ENCODE data around the gene ANKRD28. TPM values are rescaled to one million over a fixed set of nuclear protein-coding genes. Genes with fewer than 3 reads are reported as not detected.
"Not testable (repeated sequence)": the region's sequence is repeated elsewhere in the genome, so short reads cannot be mapped to it uniquely, and the experiment has no call there.

ANKRD28 gene
- total RNA-seq, 4 donors from 2014 or later = 25.7 to 44.7 (median 40.9) TPM

DNA sequence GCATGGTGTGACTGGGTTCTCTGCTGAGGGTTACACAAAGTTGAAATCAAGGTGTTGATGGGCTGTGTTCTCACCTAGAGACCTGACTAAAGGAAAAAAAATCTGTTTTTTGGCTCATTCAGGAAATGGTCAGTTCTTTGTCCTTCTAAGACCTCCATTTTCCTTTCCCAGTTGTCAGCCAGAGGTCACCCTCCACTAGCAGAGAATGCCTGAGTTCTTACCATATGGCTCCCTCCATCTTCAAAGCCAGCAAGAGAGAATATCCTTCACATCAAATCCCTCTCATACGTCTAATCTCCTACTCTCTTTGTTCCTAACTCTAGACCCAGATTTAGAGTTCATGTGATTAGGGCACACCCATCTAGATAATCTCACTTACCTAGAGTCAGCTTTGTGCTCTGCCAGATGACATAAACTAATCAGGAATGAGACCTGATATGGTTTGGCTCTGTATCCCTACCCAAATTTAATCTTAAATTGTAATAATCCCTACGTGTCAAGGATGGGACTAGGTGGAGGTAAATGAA lies 19.4 kb downstream of the ANKRD28 start:
- no peak for DNase-seq (ENCODE audit: low spot score in 2 of 2)
- no peak overlapping the region for H3K4me3 ChIP-seq (ENCODE audit: low read depth, poor library complexity, severe bottlenecking)
- intact Hi-C loops (cut with DNase I; ENCODE audit: low total_unique reads) = no loop called here
- TF ChIP-seq, protein P1, sequence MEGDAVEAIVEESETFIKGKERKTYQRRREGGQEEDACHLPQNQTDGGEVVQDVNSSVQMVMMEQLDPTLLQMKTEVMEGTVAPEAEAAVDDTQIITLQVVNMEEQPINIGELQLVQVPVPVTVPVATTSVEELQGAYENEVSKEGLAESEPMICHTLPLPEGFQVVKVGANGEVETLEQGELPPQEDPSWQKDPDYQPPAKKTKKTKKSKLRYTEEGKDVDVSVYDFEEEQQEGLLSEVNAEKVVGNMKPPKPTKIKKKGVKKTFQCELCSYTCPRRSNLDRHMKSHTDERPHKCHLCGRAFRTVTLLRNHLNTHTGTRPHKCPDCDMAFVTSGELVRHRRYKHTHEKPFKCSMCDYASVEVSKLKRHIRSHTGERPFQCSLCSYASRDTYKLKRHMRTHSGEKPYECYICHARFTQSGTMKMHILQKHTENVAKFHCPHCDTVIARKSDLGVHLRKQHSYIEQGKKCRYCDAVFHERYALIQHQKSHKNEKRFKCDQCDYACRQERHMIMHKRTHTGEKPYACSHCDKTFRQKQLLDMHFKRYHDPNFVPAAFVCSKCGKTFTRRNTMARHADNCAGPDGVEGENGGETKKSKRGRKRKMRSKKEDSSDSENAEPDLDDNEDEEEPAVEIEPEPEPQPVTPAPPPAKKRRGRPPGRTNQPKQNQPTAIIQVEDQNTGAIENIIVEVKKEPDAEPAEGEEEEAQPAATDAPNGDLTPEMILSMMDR (IDR thresholded peaks at IDR 0.05) = no peak
- 59 to 62% methylated on average over 2 of the region's 2 CpGs for WGBS, 2 donors

DNA sequence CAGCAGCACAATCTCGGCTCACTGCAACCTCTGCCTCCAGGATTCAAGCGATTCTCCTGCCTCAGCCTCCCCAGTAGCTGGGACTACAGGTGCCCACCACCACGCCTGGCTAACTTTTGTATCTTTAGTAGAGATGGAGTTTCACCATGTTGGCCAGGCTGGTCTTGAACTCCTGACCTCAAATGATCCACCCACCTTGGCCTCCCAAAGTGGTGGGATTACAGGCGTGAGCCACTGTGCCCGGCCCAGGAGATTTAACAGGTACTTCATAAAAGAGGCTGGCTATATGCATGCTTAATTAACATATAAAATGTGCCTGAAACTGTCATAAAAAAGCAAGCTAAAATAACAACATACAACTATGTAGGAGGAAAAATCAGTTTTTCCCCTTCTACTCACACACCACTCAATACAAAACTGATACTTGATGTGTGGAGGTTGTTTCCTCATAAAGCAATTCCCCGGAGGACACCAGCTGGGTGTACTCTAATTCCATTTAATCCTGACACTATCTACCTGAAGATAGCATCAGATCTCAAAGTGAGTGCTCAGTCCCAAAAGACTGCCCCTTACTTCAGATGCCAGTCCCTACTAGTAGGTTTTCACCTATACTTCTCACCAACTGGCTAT lies 22.7 kb downstream of the ANKRD28 start:
- H3K4me3 ChIP-seq (ENCODE audit: low read depth, poor library complexity, severe bottlenecking); DNase-seq (ENCODE audit: low spot score in 2 of 2); intact Hi-C loops (cut with DNase I; ENCODE audit: low total_unique reads): not testable (repeated sequence)
- WGBS, 2 donors = 95% methylated on average over 6 of the region's 6 CpGs

GRCh38 chr3:15771444-15771843 lies 26.3 kb downstream of the ANKRD28 start:
- intact Hi-C loops (cut with DNase I; ENCODE audit: low total_unique reads) = no loop called here

GRCh38 chr3:15769256-15769915 lies 28.4 kb downstream of the ANKRD28 start:
- no peak for TF ChIP-seq POLR2A (IDR thresholded peaks at IDR 0.05)
- TF ChIP-seq, protein P1 (IDR thresholded peaks at IDR 0.05) = no peak
- intact Hi-C loops (cut with DNase I; ENCODE audit: low total_unique reads) = no loop called here
- 58 to 67% methylated on average over 2 of the region's 2 CpGs for WGBS, 2 donors
- no peak for DNase-seq (ENCODE audit: low spot score in 2 of 2)
- no peak overlapping the region for H3K4me3 ChIP-seq (ENCODE audit: low read depth, poor library complexity, severe bottlenecking)

More at GRCh38 chr3:15771444-15771843, 26.3 kb downstream of the ANKRD28 start:
- no peak for TF ChIP-seq POLR2A (IDR thresholded peaks at IDR 0.05)
- TF ChIP-seq, protein P1 (IDR thresholded peaks at IDR 0.05) = no peak
- DNase-seq (ENCODE audit: low spot score in 2 of 2) = no peak
- whole genome bisulfite sequencing, 2 donors = 81 to 92% methylated on average over 1 of the region's 1 CpG
- no peak overlapping the region for H3K4me3 ChIP-seq (ENCODE audit: low read depth, poor library complexity, severe bottlenecking)

GRCh38 chr3:15768421-15769255 lies 29.1 kb downstream of the ANKRD28 start:
- intact Hi-C loops (cut with DNase I; ENCODE audit: low total_unique reads) = no loop called here
- no peak for DNase-seq (ENCODE audit: low spot score in 2 of 2)
- 59 to 66% methylated on average over 5 of the region's 5 CpGs for WGBS, 2 donors

More at GRCh38 chr3:15768421-15769255, 29.1 kb downstream of the ANKRD28 start:
- TF ChIP-seq POLR2A (IDR thresholded peaks at IDR 0.05) = no peak
- TF ChIP-seq, protein P1 (IDR thresholded peaks at IDR 0.05) = no peak
- H3K4me3 ChIP-seq (ENCODE audit: low read depth, poor library complexity, severe bottlenecking) = no peak overlapping the region
